GM12891 (cell line): ENCODE data around the gene TRDN.

Experiments used
- DNase-seq: peaks from one replicate; pipeline ENCODE4 v3.0.0; 2011; ENCODE audit warnings: low spot score; ENCODE audit not compliant: insufficient read length
- FAIRE-seq: peaks from 2 replicates; lab custom pipeline; 2011; peaks lifted over from hg19 to GRCh38; lab: Jason Lieb, UNC
- PAX5 ChIP-seq: IDR thresholded peaks from 2 replicates; pipeline ENCODE4 v1.6.1; 2011; ENCODE audit warnings: low read length, moderate library complexity, mild to moderate bottlenecking; ENCODE audit not compliant: insufficient read depth, severe bottlenecking
- POLR2A ChIP-seq: IDR thresholded peaks from 2 replicates; pipeline ENCODE4 v1.6.1; 2011; ENCODE audit warnings: low read depth, low read length, control low read depth
- POLR2AphosphoS5 ChIP-seq: IDR thresholded peaks from 2 replicates; pipeline ENCODE4 v1.6.1; 2011; ENCODE audit warnings: low read depth, low read length, control low read depth
- POU2F2 ChIP-seq: IDR thresholded peaks from 2 replicates; pipeline ENCODE4 v1.6.1; 2011; ENCODE audit warnings: low read depth, mild to moderate bottlenecking, control low read depth, low read length, moderate library complexity
- SPI1 ChIP-seq: IDR thresholded peaks from 2 replicates; pipeline ENCODE4 v1.6.1; 2011; ENCODE audit warnings: low read depth, low read length, control low read depth
- TAF1 ChIP-seq: IDR thresholded peaks from 2 replicates; pipeline ENCODE4 v1.6.1; 2011; ENCODE audit warnings: low read depth, low read length, control low read depth

Gene TRDN

GRCh38 chr6:123434186-123434585 lies 202.6 kb downstream of the TRDN start:
- TF ChIP-seq POLR2A (no peak), POU2F2 (no peak), TAF1 (no peak), PAX5 (no peak)
- FAIRE-seq (no peak), DNase-seq (no peak)

- TF ChIP-seq SPI1 (no peak), POU2F2 (no peak), POLR2AphosphoS5 (no peak), PAX5 (no peak), TAF1 (no peak), POLR2A (no peak)
- FAIRE-seq: no peak
- no peak for DNase-seq
These were observed 205.8 kb downstream of the TRDN start for GRCh38 chr6:123430970-123431369.

GRCh38 chr6:123427008-123427407 lies 209.7 kb downstream of the TRDN start:
- TF ChIP-seq POLR2A: no peak
- TF ChIP-seq TAF1: no peak
- TF ChIP-seq POLR2AphosphoS5: no peak
- no peak for TF ChIP-seq PAX5
- DNase-seq: no peak
- no peak for FAIRE-seq

GRCh38 chr6:123423130-123423529 lies 213.6 kb downstream of the TRDN start:
- FAIRE-seq (no peak), DNase-seq (no peak)
- TF ChIP-seq POLR2AphosphoS5 (no peak), PAX5 (no peak), TAF1 (no peak), SPI1 (no peak), POLR2A (no peak), POU2F2 (no peak)

GRCh38 chr6:123420512-123420911 lies 216.2 kb downstream of the TRDN start:
- no peak for DNase-seq
- no peak for FAIRE-seq
- no peak for TF ChIP-seq POLR2AphosphoS5
- TF ChIP-seq TAF1: no peak
- no peak for TF ChIP-seq PAX5
- TF ChIP-seq POU2F2: no peak
- no peak for TF ChIP-seq SPI1
- TF ChIP-seq POLR2A: no peak

GRCh38 chr6:123418071-123418470 lies 218.7 kb downstream of the TRDN start:
- DNase-seq (no peak), FAIRE-seq (no peak)
- TF ChIP-seq SPI1 (no peak), POLR2A (no peak), POLR2AphosphoS5 (no peak), PAX5 (no peak), TAF1 (no peak), POU2F2 (no peak)

GRCh38 chr6:123417535-123417934 lies 219.2 kb downstream of the TRDN start:
- TF ChIP-seq POLR2AphosphoS5 (no peak), SPI1 (no peak), TAF1 (no peak)
- FAIRE-seq (no peak), DNase-seq (no peak)

- peak; percentile 76 for FAIRE-seq
- TF ChIP-seq PAX5 (no peak), POLR2A (no peak), POLR2AphosphoS5 (no peak), TAF1 (no peak), SPI1 (no peak), POU2F2 (no peak)
These were observed 220.8 kb downstream of the TRDN start for GRCh38 chr6:123415844-123416468.

GRCh38 chr6:123404975-123405374 lies 231.8 kb downstream of the TRDN start:
- FAIRE-seq: no peak
- DNase-seq: no peak
- no peak for TF ChIP-seq TAF1
- TF ChIP-seq SPI1: no peak
- TF ChIP-seq POU2F2: no peak
- no peak for TF ChIP-seq POLR2A
- TF ChIP-seq PAX5: no peak
- no peak for TF ChIP-seq POLR2AphosphoS5

More at GRCh38 chr6:123415844-123416468, 220.8 kb downstream of the TRDN start:
- peak; percentile 1 for DNase-seq

- FAIRE-seq: peak; percentile 56
- no peak for DNase-seq
- TF ChIP-seq POLR2AphosphoS5 (no peak), POU2F2 (no peak), POLR2A (no peak), SPI1 (no peak), PAX5 (no peak), TAF1 (no peak)
These were observed 234.7 kb downstream of the TRDN start for GRCh38 chr6:123402052-123402451.

GRCh38 chr6:123398072-123398471 lies 238.7 kb downstream of the TRDN start:
- FAIRE-seq (no peak), DNase-seq (no peak)
- TF ChIP-seq POU2F2: no peak
- no peak for TF ChIP-seq PAX5
- TF ChIP-seq POLR2A: no peak
- no peak for TF ChIP-seq POLR2AphosphoS5
- TF ChIP-seq SPI1: no peak
- TF ChIP-seq TAF1: no peak
